HFF-Myc (cell line): ENCODE data around the gene UBAC2.
A peak's percentile ranks its signal among the peaks of the same experiment; 100 is the strongest.
"Not testable (repeated sequence)": the region's sequence is repeated elsewhere in the genome, so short reads cannot be mapped to it uniquely, and the experiment has no call there.

Experiments used
- DNase-seq: peaks from one replicate; pipeline ENCODE4 v3.0.0-alpha.2; 2011; ENCODE audit warnings: low read depth; ENCODE audit errors: extremely low read depth
- H3K4me3 ChIP-seq: replicated peaks from 2 replicates; pipeline ENCODE4 v1.5.1; 2011; ENCODE audit warnings: low read depth, mild to moderate bottlenecking, control low read depth, low read length
- CTCF ChIP-seq: IDR thresholded peaks from 2 replicates; pipeline ENCODE4 v1.5.1; 2012; ENCODE audit warnings: mild to moderate bottlenecking, low read depth, low read length, control low read depth; ENCODE audit errors: missing control alignments

Gene UBAC2

DNA sequence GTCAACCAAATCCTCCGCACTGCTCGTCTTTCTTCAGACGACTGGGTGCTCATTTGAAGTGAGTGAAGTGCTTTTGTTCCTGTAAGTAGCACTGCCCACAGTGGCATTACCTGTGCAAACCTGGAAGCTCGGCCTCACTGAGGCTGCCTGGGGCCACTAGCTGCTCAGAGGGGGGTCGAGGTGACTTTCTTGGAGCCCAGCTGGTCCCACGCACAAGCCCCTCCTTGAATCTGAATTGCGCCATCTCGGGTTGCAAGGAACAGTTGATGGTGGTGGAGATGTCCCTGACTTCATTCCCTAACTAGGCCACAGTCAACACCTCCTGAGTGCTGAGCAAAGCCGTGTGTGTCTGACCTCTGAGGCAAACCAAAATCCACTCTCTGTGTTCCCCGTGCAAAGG, 185.8 kb downstream of the UBAC2 start:
- no peak for DNase-seq
- TF ChIP-seq CTCF, result no peak
- H3K4me3 ChIP-seq, result no peak overlapping the region

DNA sequence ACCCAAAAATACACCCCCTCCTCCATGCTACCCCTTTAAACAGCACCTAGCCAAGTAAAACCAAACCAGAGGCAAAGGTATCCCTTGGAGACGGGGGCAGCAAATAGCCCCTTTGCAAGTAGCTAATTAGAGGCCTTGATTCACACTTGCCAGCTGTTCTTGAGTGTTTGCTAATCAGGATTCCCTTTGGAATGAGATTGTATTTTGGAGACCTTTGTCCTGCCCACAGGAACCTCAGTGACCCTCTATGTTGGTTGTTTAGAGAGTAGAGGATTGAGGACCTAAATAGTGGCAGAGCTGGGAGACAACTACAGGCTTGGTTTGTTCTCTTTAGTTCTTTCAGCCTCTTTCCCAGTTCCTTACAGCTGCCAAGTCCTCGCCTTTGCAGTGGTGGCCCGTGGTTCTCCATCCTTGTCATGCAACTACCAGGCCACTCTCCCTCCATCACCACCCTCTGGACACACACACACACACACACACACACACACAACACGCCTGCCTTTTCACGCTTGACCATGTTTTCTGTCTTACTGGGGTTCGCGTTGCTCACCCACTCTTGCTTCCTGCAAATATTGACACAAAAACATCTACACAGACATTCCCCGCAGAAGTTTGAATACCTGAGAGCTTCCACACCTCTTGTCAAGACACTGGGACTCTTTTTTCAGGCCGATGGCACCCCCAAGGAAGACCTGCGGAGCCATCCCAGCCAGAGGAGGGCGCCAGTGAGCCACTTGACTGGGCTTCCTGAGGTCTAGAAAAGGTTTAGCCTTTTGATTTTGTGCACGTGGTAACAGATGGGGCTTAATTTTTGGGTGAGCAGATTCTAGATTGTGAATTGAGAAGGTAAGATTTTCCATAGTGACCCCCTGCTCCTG, 186.5 kb downstream of the UBAC2 start:
- DNase-seq, result no peak
- peak; percentile 82 for TF ChIP-seq CTCF
- no peak overlapping the region for H3K4me3 ChIP-seq

GRCh38 chr13:99388334-99388923, 187.8 kb downstream of the UBAC2 start:
- TF ChIP-seq CTCF, result no peak
- no peak for DNase-seq
- no peak overlapping the region for H3K4me3 ChIP-seq

GRCh38 chr13:99389094-99389493, 188.4 kb downstream of the UBAC2 start:
- H3K4me3 ChIP-seq, DNase-seq: not testable (repeated sequence)

DNA sequence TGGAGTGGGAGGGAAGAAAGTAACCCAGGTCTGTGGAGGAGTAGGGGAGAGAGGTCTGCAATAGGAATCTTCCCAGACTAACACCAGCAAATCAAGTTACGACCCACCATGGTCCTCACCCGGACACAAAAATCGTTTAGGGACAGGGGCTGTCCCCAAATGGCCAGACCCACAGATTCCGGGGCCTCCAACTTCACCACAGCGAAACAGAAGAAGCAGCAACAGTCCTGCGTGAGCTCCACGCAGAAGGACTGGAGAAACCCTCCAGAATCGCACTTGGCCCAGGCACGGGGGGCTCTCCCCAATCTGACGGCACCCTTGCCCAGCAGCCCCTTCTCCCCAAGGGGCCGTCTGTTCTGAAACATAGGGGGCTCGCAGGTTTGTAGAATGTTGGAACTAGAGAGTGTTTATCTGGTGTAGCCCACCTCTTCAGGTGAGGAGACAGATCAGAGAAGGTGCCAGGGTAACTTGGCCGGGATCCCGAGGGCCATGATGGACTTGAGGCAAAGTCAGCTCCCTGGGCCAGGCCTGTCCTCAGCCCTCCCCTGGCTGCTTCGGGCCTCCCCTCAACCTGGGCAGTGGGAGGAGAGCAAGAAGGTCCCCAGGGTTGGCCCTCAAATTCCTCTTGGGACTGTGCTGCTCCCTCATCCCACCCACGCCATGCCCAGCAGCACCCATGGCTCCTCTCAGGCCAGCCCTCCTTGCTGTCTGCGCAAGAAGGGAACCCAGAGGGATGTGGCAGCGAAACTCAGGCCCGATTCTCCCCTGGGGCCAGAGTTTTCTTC, 189.1 kb downstream of the UBAC2 start:
- no peak overlapping the region for H3K4me3 ChIP-seq
- no peak for DNase-seq
- TF ChIP-seq CTCF, result no peak

DNA sequence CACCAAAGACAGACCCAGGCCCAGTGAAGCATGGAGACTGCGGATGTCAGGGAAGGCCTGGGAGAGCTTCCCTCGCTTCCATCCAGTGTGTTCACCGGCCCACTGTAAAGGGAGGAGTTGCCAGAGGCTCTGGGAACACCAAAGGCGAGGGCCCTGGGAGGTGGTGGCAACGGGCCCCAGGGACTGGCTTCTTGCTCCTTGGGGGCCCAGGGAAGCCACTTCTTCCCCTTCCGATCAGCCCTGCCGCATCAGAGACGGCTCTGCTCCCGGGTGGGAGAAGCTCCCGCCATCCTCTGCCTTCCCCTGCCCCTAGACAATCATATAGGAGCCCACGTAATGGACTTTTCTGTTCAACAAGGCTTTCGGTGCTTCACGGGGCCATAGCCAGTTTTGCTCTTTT, 189.9 kb downstream of the UBAC2 start:
- no peak overlapping the region for H3K4me3 ChIP-seq
- TF ChIP-seq CTCF, result no peak
- no peak for DNase-seq
